Muscle layer of colon (tissue), 2 donors: ENCODE results near the gene ESRP2.

Source experiments
- H3K27ac ChIP-seq: one replicate; pipeline ENCODE4 v1.7.0; 2013; ENCODE audit warnings: low read depth, mild to moderate bottlenecking, low read length, moderate library complexity
- H3K27me3 ChIP-seq, 2 donors: one replicate each; pipeline ENCODE4 v1.7.0; 2013; ENCODE audit warnings: low read length in 2 of 2, mild to moderate bottlenecking in 2 of 2; ENCODE audit not compliant: insufficient read depth in 2 of 2, control insufficient read depth in 1 of 2
- H3K36me3 ChIP-seq: one replicate; pipeline ENCODE4 v1.7.0; 2013; ENCODE audit warnings: mild to moderate bottlenecking, low read length; ENCODE audit not compliant: insufficient read depth
- H3K4me1 ChIP-seq: one replicate; pipeline ENCODE4 v1.7.0; 2013; ENCODE audit warnings: mild to moderate bottlenecking, low read length; ENCODE audit not compliant: insufficient read depth
- H3K4me3 ChIP-seq, 2 donors: one replicate each; pipeline ENCODE4 v1.7.0; 2013; ENCODE audit warnings: low read length in 2 of 2, low read depth in 1 of 2, mild to moderate bottlenecking in 1 of 2, moderate library complexity in 1 of 2
- H3K9ac ChIP-seq: one replicate; pipeline ENCODE4 v1.7.0; 2013; ENCODE audit warnings: low read length
- H3K9me3 ChIP-seq: one replicate; pipeline ENCODE4 v1.7.0; 2013; ENCODE audit warnings: mild to moderate bottlenecking, low read length
- donor health status: abdominal sarcoma.
- donor health status: Adenocarcinoma of cecum.

The ESRP2 gene

GRCh38 chr16:68246121-68246520, 10.2 kb upstream of the ESRP2 start:
- H3K27ac ChIP-seq, result no peak overlapping the region

GRCh38 chr16:68244903-68245853, 9.3 kb upstream of the ESRP2 start, which contains the start of gene PLA2G15:
Gene PLA2G15 (plus strand): TSS chr16:68245373. CDS start chr16:68245427, 54 bp downstream.
- Histone ChIP-seq H3K4me1 (peaks cover 25% of the 10 kb centered on the region), H3K9me3 (no peaks in the 10 kb centered on the region)

More at GRCh38 chr16:68246121-68246520, 10.2 kb upstream of the ESRP2 start:
- Histone ChIP-seq H3K4me1 (peaks cover 25% of the 10 kb centered on the region), H3K36me3 (peaks cover 21% of the 10 kb centered on the region), H3K4me3 (peak overlapping the region; percentile 66 to 94), H3K9ac (peak overlapping the region; percentile 34), H3K27me3 (no peaks in the 10 kb centered on the region), H3K9me3 (no peaks in the 10 kb centered on the region)

GRCh38 chr16:68244481-68244902, 8.6 kb upstream of the ESRP2 start:
- H3K4me3 ChIP-seq, result peak overlapping the region; percentile 66 to 94
- peaks cover 27% of the 10 kb centered on the region for H3K4me1 ChIP-seq
- H3K36me3 ChIP-seq, result peaks cover 10% of the 10 kb centered on the region
- H3K9me3 ChIP-seq, result no peaks in the 10 kb centered on the region
- peak overlapping the region; percentile 85 for H3K9ac ChIP-seq
- no peaks in the 10 kb centered on the region for H3K27me3 ChIP-seq
- peak overlapping the region; percentile 35 for H3K27ac ChIP-seq

More at GRCh38 chr16:68244903-68245853, 9.3 kb upstream of the ESRP2 start, which contains the start of gene PLA2G15:
- peak within 1 kb of the TSS; percentile 85 for H3K9ac ChIP-seq
- H3K27ac ChIP-seq, result peak within 1 kb of the TSS; percentile 57
- H3K4me3 ChIP-seq, result peak within 1 kb of the TSS; percentile 66 to 94
- H3K36me3 ChIP-seq, result peaks cover 12% of the 10 kb centered on the region
- no peaks in the 10 kb centered on the region for H3K27me3 ChIP-seq

GRCh38 chr16:68242926-68243858, 7.3 kb upstream of the ESRP2 start:
- Histone ChIP-seq H3K27ac (no peak overlapping the region), H3K4me3 (no peak overlapping the region), H3K4me1 (peaks cover 27% of the 10 kb centered on the region), H3K9me3 (no peaks in the 10 kb centered on the region), H3K36me3 (no peaks in the 10 kb centered on the region), H3K27me3 (no peaks in the 10 kb centered on the region), H3K9ac (no peak overlapping the region)

GRCh38 chr16:68242085-68242484, 6.2 kb upstream of the ESRP2 start:
- Histone ChIP-seq H3K9ac (no peak overlapping the region), H3K9me3 (no peaks in the 10 kb centered on the region), H3K36me3 (no peaks in the 10 kb centered on the region), H3K4me3 (no peak overlapping the region), H3K4me1 (peaks cover 23% of the 10 kb centered on the region), H3K27me3 (no peaks in the 10 kb centered on the region), H3K27ac (no peak overlapping the region)

GRCh38 chr16:68238029-68238345, 2.1 kb upstream of the ESRP2 start:
- no peaks in the 10 kb centered on the region for H3K27me3 ChIP-seq
- peak overlapping the region; percentile 68 for H3K27ac ChIP-seq
- H3K9ac ChIP-seq, result no peak overlapping the region
- H3K4me3 ChIP-seq, result peak overlapping the region; percentile 61 to 76
- H3K36me3 ChIP-seq, result no peaks in the 10 kb centered on the region
- H3K9me3 ChIP-seq, result no peaks in the 10 kb centered on the region
- peaks cover 12% of the 10 kb centered on the region for H3K4me1 ChIP-seq

- H3K4me3 ChIP-seq, result peak overlapping the region; percentile 61 to 76
- H3K9me3 ChIP-seq, result no peaks in the 10 kb centered on the region
- H3K9ac ChIP-seq, result no peak overlapping the region
- peak overlapping the region; percentile 68 for H3K27ac ChIP-seq
- H3K4me1 ChIP-seq, result peaks cover 12% of the 10 kb centered on the region
- no peaks in the 10 kb centered on the region for H3K36me3 ChIP-seq
- no peaks in the 10 kb centered on the region for H3K27me3 ChIP-seq
Measured at GRCh38 chr16:68237243-68238028, 1.5 kb upstream of the ESRP2 start.

GRCh38 chr16:68236826-68237242, 907 bp upstream of the ESRP2 start:
- H3K27ac ChIP-seq, result peak overlapping the region; percentile 68

GRCh38 chr16:68236137-68236825, 354 bp upstream of the ESRP2 start:
- Histone ChIP-seq H3K27ac (no peak overlapping the region), H3K27me3 (no peaks in the 10 kb centered on the region), H3K4me3 (peak overlapping the region in 1 of 2 donors; percentile 50), H3K4me1 (peaks cover 12% of the 10 kb centered on the region), H3K36me3 (no peaks in the 10 kb centered on the region), H3K9ac (no peak overlapping the region), H3K9me3 (no peaks in the 10 kb centered on the region)

More at GRCh38 chr16:68236826-68237242, 907 bp upstream of the ESRP2 start:
- Histone ChIP-seq H3K4me3 (peak overlapping the region; percentile 61 to 76), H3K4me1 (peaks cover 12% of the 10 kb centered on the region), H3K27me3 (no peaks in the 10 kb centered on the region), H3K9me3 (no peaks in the 10 kb centered on the region), H3K9ac (no peak overlapping the region), H3K36me3 (no peaks in the 10 kb centered on the region)

- H3K9ac ChIP-seq, result no peak overlapping the region
- peak overlapping the region in 1 of 2 donors; percentile 50 for H3K4me3 ChIP-seq
- H3K27me3 ChIP-seq, result no peaks in the 10 kb centered on the region
- H3K4me1 ChIP-seq, result peaks cover 12% of the 10 kb centered on the region
- H3K36me3 ChIP-seq, result no peaks in the 10 kb centered on the region
- no peak overlapping the region for H3K27ac ChIP-seq
- H3K9me3 ChIP-seq, result no peaks in the 10 kb centered on the region
Measured at GRCh38 chr16:68235108-68235886, 630 bp downstream of the ESRP2 start.
